H4 (cell line): ENCODE results near the gene SLC9A8. TPM values are rescaled to one million over a fixed set of nuclear protein-coding genes. Genes with fewer than 3 reads are reported as not detected.
"Not testable (repeated sequence)": the region's sequence is repeated elsewhere in the genome, so short reads cannot be mapped to it uniquely, and the experiment has no call there.

Experiments
- DNase-seq: peaks from one replicate; pipeline ENCODE4 v3.0.0-alpha.2; 2015; ENCODE audit warnings: low spot score
- total RNA-seq: library from RNA; depleted of rRNA; stranded (reverse); fragments of >200 nt; shearing (Covaris generic); gene quantifications from 2 replicates; pipeline ENCODE4 v1.2.3, GENCODE V29; 2014

SLC9A8 gene
- total RNA-seq, 1 experiment from 2014 or later: 4.9 TPM

DNA sequence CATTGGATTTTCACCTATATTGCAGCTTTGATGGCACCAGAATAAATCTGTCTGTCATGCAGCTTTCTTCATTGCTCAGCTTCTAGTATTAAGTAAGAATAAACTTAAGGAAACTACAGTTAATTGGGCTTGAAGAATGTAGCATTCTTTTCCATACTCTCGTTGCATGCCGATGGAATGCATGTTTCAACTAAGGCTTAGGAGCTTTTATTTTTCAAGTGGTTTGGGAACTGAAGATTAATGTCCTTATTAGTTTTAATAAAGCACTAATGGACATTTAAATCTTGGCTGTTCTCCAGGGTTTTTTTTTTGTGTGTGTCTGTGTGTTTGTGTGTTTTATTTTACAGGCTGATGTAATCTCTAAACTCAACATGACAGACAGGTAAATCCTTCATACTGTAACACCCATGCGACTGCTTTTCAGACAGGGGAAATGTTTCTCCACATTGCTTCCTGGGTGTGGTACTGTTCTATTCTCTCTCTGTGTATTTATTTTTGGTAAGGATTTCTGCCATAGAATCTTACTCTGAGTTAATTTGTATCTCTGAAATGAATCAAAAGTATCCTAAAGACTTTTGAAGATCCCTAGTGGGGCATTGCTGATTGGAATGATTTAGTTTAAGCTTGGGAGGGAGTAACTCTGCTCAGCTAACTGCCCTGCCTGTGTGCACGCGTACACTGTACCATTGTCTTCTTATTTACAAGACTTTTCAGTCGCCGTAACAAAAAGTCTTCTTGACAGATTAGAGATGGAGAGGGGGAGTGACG lies 38.0 kb downstream of the SLC9A8 start:
- no peak for DNase-seq

DNA sequence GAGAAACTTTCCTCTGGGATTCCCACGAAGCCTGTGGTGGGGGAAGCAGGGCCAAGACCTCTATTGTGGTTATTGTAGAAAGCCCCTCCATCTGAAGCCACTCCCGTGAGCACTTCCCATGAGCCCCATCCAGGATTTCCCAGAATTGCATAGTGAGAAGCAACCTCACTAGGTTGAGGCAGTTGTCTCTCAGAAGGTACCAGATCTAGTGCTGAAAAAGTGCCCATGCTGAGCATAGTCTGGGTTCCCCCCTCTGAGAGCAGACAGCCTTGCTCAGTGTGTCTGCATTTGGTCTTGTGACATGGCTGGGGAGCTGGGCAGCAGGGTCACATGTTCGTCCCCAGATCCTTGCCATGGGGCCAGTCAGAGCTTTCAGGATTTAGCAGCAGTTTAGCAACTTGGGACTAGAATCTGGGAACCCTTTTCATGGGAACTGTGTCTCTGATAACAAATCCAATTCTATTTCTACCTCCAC lies 38.6 kb downstream of the SLC9A8 start:
- DNase-seq: no peak

DNA sequence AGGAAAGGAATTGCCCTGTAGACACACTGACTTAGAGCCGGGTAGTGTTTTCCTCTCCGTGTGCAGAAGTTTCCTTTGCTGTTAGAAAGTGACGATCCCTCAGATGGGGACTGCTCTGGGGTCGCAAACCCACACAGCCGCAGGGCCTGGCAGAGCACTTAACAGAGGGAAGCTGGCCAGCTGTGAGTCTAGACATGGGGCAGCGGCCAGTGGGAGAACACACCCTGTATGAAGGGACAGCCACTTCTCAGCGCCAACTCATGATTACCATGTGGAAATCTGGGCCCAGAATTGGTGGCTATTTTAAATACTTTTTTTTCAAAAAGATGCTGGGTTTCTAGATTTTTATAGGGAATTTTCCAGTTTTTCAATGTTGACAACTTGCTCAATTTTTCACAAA lies 39.4 kb downstream of the SLC9A8 start:
- DNase-seq: no peak

DNA sequence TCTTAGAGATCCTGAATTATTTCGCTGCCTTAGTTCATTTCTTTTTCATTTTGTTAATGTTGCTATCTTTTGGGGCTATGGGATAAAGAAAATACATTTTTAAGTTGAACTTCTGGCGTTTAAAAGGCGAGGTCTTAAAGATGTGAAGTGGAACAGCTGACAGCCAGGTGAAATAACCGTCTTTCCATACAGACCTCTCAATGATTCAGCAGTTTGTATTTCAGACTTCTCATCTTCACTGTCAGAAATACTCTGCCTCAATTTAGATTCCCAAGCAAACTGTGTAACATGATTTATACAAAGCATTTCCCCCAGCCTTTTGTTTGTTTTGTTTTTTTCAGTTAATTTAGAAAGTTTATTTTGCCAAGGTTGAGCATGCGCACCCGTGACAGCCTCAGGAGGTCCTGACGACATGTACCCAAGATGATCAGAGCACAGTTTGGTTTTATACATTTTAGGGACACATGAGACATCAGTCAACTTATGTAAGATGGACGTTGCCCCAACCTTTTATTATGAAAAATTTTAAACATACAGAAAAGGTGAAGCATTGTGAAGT lies 40.0 kb downstream of the SLC9A8 start:
- DNase-seq: no peak

DNA sequence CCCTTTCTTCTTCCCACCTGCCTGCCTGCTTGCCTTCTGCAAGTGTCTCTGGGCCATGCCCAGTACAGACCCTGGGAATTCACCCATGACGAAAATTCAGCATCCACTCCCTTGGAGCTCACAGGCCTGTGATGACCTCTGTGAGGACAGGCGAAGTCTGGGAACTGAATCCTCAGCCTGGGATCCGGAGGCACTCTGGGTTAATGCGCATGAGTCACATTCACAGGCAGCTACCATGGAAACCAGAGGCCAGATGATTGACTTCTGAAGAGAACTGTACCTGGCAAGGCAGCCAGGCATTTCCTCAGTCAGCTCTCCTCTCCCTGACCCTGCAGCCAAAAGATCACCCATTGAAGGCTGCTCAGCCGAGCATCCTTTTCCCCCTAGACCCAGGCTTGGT lies 41.0 kb downstream of the SLC9A8 start:
- DNase-seq: peak; percentile 64

DNA sequence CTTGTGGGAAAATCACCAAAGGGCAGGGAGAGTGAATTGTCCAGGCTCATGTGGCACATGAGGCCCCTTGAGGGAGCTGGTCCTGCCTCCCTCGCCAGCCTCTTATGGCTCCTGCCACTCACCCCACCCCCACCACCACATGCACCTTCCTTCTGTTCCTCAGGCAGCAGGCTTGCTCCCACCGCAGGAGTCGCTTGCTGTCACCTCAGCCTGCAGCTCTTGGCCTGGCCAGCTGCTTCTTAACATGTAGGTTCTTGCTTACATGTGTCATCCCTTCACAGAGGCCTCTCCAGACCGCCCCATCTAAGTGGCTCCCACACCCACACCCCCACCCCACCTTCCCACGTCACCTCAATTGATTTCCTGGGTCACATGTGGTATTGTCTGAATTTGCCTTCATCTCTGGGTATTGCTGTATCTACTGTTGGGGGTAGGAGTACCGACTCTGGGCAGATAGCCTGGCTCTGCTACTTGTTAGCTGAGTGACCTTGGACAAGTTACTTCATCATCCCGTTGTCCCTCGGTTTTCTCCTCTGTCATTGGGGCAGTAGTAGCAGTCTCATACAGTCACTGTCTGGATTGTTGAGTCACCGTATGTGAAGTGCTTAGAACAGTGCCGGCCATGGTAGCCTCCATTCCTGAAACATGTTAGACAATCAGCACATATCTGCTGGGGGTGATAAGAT lies 41.7 kb downstream of the SLC9A8 start:
- DNase-seq: no peak

DNA sequence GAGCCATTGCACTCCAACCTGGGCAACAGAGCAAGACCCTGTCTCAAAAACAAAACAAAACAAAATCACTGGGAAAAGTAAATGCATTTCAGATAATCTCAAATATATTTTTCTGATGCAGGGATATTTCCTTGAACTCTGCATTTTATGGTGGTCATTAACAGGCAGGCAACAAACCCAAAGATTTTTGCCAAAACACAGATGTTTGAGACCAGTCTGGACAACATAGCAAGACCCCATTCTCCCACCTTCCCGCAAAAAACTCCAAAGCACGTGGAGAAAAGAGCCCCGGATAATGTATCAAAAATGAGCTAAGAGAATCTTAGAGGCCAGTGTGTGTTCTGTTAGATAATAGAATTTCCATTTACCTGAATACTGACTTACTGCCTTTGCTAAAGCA lies 44.3 kb downstream of the SLC9A8 start:
- DNase-seq: no peak

DNA sequence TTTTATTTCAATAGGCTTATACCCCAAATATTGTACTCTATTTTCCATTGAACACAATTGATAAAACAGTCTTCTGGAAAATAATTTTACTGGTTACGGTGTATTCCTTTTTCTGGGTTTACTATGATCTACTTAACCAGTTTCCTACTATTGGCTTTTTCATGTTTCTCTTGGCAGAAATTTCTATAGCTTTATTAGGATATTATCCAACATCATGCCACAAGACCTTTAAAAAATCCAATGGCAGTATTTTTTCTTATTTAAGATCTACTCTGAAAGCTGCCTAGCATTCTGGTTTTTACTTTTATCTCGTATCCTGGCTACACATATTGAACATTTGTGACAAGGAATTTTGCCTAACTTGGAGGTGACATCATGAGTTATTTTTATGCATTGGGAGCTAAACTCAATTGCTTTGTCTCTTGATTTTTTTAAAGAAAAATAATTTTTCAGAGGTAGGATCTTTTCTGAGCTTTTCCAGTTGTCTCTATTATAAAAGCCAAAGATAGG lies 45.5 kb downstream of the SLC9A8 start:
- no peak for DNase-seq

DNA sequence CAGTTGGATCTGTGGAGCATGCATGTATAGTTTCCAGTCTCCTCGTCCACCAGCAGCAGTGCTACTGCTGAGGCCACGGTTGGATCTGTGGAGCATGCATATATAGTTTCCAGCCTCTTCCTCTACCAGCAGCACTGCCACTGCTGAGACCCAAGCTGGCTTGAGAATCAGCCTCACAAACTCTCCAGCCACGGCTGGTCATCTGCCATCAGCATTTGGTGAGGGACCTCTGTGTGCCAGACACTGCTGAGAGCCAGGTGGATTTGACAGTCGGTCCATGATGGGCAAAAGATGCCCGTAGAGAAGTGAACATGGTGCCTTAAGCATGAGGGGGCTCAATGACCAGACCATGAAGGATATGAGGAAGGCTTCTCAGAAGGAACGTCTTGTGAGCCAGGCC lies 46.4 kb downstream of the SLC9A8 start:
- DNase-seq: no peak

DNA sequence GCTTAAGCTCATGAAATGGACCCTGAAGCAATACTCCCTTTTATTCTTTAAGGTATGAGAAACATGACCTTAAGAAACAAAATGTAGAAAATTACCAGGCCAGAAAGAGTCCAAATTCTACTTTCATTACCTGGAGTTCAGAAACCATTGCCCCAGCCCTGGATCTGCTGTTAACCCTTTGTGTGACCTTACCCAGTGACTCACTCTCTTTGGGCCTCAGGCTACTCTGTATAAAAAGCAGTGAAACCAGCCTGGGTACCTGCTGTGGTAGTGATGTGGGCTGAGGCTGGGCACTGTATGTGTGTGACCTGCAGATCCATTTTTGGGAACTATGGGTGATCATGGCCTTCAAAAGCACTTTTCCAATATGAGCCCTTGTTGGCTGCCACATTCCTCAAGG lies 47.2 kb downstream of the SLC9A8 start:
- no peak for DNase-seq

DNA sequence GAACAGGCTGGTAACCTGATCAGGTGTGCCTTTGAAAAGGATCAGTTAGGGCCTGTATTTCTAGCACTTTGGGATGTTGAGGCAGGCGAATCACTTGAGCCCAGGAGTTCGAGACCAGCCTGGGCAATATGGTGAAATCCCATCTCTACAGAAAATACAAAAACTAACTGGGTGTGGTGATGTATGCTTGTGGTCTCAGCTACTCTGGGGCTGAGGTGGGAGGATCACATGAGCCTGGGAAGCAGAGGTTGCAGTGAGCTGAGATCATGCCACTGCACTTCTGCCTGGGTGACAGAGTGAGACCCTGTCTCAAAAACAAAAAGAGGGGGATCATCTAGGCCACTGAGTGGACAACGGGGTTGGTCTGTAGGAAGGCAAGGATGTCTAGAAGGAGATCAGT lies 48.6 kb downstream of the SLC9A8 start:
- not testable (repeated sequence) for DNase-seq

DNA sequence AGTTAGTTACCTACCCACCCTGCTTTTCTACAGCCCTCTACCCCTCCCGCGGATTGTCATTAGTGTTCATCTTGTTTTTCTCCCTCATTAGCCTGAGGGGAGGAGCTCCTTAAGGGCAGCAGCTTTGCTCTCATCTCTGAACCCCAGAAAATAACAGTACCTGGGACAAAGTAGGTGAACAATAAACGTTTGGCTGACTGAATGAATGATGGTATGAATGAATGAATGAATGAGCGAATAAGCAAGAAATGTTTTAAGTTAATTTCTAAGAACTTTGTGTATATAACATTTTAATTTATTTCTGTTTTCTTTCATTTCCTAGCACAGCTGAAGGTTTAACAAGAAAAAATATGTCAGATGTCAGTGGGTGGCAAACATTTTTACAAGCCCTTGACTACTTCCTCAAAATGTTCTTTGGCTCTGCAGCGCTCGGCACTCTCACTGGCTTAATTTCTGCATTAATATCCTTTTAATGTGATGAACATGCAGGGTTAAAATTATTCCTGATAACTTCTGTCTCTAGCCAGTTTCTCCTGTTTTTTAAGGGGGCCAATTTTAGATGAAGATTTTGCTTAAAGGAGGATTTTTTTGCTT lies 50.1 kb downstream of the SLC9A8 start:
- no peak for DNase-seq

DNA sequence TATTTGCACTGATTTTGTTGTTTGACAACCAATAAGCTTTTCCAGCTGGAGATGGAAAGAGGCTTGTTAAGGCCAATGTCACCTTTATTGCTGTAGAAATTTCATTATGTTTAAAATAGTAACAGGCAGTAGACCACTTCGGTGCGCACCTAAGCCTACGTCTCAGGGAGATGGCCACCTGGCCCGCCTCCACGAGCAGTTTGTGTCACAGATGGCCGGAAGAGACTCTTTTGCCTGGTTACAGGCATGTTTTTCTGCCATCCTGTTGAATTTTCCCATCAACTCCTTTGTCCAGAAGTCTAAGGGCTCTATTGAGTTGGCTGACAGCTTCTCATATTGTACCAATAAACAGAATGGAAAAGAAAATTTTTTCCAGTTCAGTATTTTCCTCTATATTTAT lies 51.0 kb downstream of the SLC9A8 start:
- DNase-seq: no peak

DNA sequence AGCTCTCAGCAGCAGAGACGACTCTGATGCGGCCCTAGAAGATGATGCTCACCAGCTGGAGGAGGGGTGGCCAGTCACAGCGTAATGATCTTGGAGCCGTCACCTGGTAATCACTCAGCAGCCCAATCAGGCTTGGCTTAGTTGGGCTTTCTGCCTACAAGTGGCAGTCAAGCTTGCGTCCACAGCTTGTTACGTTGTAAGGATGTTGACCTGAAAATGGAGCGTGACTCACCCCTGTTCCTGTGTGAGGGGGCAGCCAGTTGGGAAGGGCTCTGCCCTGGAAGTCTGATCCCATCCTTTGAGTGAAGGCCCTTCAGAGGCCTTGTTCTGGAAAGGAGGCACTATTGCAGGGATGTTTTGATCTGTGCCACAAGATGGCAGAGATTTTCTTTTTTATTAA lies 52.9 kb downstream of the SLC9A8 start:
- DNase-seq: no peak

DNA sequence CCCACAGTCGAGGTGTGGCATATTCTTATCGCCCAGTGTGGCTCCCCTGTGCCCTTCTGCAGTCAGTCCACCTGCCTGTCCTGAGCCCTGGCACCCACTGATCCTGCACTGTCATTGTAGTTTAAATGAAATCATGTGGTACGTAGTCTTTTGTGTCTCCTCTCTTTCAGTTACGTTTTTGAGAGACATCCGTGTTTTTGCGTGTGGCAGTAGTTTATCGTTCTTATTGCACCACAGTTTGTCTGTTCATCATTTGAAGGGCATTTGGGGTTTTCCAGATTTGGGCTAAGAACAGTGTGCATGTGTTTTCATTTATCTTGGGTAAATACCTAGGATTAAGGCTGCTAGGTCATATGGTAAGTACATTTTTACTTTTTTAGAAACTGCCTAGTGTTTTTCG lies 53.4 kb downstream of the SLC9A8 start:
- no peak for DNase-seq

DNA sequence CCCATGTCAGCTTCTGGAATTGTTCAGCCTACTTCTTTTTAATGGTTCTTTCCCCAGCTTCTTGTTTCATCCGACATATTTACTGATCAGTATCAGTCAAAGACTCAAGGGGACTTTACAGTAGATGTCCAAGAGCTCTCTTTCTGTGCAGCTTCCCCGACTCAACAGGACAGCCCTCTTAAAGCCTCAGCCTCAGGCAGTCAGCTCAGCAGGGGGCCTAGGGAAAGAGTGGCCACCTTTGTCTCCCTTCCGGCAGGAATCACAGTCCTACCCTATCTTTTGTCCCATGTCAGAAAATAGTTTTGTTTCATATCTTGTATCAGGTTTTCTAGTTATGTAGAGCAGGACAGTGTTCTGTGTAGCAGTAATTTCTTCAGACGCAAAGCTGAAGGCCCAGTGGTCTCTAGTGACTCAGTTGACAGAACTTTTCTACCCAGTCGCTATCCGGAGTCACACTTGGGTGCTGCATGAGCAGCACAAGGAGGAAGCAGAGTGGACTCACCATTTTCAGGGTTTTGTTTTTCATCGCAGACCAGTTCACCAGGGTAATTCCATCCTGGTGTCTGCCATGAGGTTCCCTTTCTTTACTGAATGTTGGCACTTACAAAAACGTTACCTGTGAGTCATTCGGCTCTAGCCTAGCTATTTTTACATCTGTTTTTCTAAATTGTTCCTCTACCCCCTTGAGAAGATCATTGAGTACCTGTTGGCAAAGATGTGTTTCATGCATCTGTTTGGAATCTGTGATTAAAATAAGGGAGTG lies 55.0 kb downstream of the SLC9A8 start:
- no peak for DNase-seq

DNA sequence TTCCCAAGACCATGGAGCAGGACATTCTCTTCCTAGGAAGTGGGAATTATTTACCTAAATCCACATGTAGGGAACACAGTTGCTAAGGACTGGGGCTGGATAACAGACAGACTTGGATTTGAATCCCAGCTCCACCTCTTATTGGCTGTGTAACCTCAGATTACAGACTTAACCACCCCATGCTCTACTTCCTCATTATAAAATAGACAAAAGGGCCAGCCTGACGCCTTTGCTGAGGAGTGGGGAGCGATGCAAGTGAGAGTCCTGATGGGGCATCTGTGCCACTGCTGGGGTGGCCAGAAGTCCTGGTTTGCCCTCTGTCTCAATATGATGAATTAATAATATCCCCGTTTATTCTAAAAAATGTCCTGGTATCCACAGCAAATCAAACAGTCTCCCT lies 55.9 kb downstream of the SLC9A8 start:
- DNase-seq: no peak

DNA sequence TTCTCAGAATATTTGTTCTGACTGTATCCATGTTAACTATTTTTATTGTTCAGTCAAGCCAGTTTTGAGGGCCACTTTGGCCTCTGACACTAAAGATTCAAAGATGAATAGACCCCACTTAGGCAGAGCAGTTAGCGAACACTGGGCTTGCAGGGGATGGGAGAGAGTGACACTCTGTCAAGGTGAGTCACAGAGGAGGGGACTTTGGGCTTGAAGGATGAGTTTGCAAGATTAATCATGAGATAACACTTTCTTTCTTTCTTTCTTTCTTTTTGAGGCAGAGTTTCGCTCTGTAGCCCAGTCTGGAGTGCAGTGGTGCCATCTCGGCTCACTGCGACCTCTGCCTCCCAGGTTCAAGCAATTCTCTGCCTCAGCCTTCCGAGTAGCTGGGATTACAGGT lies 56.3 kb downstream of the SLC9A8 start:
- no peak for DNase-seq

DNA sequence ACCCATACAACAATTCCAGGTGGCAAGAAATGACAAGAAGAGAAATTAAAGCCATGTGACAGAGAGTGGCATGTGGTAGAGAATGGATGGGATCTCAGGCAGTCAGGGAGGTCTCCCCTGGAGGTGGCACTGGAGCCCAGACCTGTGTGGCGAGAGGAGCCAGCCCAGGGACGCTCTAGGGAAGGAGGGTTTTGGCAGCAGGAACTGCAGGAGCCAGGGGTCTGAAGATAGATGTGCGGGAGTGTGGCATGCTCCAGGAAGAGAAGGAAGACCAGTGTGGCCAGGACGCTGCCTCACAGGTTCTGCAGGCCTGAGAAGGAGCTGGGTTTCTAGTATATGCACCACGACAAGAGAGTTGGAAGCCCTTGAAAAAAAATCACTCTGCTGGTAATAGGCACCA lies 57.6 kb downstream of the SLC9A8 start:
- no peak for DNase-seq

DNA sequence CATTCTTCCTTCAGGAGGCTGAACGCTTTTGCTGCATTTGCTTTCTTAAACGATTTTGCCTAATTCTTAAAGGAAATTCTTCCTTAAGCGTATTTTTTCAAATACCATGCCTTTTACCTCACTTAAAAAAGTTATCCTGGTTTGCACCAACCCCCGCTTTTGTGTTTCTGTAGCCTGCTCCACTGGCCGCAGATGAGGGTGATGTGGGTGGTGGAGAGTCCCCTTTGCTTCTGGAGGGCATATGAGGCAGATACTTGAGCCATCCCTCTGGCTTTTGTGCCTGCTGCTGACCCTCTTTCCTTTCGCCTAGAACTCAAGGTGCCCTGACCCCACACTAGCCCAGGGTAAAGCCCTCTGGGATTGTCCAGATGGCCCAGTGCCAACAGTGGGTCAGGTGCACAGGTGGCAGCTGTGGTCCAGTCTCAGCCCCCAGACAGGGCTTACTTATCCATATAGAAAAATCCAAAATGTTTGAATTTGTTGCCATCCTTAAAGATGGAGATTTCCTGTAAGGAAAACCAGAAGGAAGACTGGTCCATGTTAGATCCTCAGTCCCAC lies 58.8 kb downstream of the SLC9A8 start:
- DNase-seq: no peak

DNA sequence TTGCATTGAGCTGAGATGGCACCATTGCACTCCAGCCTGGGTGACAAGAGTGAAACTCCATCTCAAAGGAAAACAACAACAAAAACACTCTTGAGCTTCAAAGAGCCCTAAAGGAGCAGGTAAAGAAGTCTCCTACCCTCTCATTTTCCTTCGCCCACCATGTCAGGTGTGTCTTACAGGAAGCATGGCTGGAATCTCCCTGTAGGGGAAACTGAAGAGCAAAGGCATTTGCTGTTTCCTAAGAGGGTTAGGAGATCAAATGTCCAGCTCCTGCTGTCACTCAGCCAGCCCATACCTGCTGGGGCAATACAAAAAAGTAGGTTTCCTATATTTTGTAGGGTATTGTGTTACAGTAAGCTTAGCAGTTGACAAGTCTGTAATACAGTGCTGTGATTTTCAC lies 59.4 kb downstream of the SLC9A8 start:
- DNase-seq: no peak
